SH-SY5Y (cell line): Measurements from ENCODE around the gene ERCC6.

Experiments used
- GATA2 ChIP-seq: IDR thresholded peaks from 2 replicates; pipeline ENCODE4 v1.6.1; 2011; ENCODE audit warnings: mild to moderate bottlenecking, low read depth, low read length
- GATA3 ChIP-seq: IDR thresholded peaks from 2 replicates; pipeline ENCODE4 v1.6.1; 2011; ENCODE audit warnings: low read depth, mild to moderate bottlenecking, low read length, moderate library complexity

GRCh38 chr10:49499305-49499851 is 39.5 kb downstream of the ERCC6 start:
- TF ChIP-seq GATA3 = no peak
- TF ChIP-seq GATA2 = no peak
